Esophagus squamous epithelium (tissue), 4 donors: ENCODE results near the gene TANC1.

Experiments
- CTCF ChIP-seq, 6 experiments: fragments of 450-650 bp in 4 of 6; fragments of 200-600 bp in 2 of 6; sonication (generic) in 2 of 6; IDR thresholded peaks; one replicate each; pipeline ENCODE4 v1.5.1; 2016 to 2019; ENCODE audit warnings: antibody characterized with exemption in 6 of 6, mild to moderate bottlenecking in 4 of 6, moderate library complexity in 4 of 6
- POLR2A ChIP-seq, 4 donors: fragments of 450-650 bp; IDR thresholded peaks; one replicate each; pipeline ENCODE4 v1.6.1; 2017; ENCODE audit warnings: antibody characterized with exemption in 4 of 4, mild to moderate bottlenecking in 4 of 4, moderate library complexity in 3 of 4

GRCh38 chr2:158928965-158929364 lies 39.5 kb upstream of the TANC1 start:
- TF ChIP-seq CTCF (IDR thresholded peaks at IDR 0.05) = no peak
- TF ChIP-seq POLR2A (IDR thresholded peaks at IDR 0.05) = no peak
